GM21529 (cell line): Measurements from ENCODE around the gene GRIK2.

Experiments
- ATAC-seq: cut with Tn5 transposase; IDR thresholded peaks from one replicate; pipeline ENCODE4 v1.9.1; 2021; ENCODE audit not compliant: unreplicated experiment

GRIK2 gene

GRCh38 chr6:101537753-101538316, 144.3 kb downstream of the GRIK2 start:
- no peak for ATAC-seq

DNA sequence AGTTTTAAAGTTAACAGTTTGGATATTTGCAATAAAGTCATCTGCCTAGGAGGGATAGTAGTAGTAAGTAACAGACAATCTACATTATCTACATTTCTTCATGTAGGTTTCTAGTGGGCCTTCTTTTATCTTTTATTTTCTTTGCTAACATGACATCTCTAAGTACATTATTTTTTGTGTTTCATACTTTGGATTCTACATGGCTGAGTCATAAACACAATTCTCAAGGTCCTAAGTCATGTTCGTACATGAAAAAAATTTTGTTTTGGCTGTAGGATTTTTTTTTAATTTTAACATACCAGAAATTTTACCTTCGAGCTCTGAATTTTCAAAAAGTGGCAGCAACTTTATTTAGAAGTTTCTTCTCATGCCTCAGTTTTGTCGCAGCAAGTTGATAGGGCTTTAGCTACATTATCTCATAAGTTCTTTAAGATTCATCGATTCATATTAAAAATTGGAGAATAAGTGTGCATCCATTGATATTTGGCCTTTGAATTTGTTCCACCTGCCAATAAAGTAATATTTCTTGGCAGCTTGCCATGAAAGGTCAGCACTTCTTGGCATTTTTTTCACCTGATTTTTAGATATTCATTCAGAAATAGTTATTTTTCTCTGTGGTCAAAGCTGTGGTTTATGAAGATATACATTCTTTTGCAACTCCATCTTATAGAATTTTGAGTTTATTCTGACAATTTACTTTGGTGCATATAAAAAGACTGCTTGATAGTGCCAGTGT, 146.2 kb downstream of the GRIK2 start:
- no peak for ATAC-seq

DNA sequence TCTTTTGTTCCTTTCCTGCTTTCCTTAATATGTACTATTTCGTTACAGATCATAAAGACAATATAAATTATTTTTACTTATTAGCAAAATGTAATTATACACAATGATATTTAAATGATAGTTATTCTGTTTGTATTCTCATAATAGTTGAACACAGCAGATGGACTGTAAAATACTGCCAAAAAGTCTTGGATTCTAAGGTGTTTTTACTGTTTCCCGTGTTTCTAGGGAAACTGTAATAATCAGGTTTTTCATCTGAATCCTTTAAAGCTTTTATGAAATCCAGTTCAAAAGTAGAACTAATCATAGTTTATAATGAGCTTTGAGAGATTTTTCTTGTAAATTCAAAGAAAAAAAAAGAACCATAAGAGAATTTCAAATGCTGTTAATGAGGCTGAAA, 148.4 kb downstream of the GRIK2 start:
- no peak for ATAC-seq

GRCh38 chr6:101543796-101544195, 150.3 kb downstream of the GRIK2 start:
- no peak for ATAC-seq

DNA sequence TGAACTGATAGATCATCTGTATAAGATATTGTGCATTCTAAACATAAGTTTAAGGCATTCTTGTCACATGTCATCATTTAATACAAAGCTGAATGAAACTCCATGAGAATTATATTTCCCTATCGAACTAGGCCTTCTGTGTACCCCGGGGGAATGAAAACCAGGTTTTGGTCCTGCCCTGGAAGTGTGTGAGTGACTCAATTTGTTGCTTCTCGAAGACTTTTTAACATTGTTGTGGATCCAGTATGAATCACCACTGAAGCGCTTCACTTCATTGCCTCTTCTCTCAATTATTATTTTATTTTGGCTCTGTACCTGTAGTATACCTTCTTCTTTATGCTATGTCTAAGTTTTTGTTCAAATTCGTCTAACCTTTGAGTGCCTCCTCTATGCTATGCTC, 150.8 kb downstream of the GRIK2 start:
- ATAC-seq, result no peak

DNA sequence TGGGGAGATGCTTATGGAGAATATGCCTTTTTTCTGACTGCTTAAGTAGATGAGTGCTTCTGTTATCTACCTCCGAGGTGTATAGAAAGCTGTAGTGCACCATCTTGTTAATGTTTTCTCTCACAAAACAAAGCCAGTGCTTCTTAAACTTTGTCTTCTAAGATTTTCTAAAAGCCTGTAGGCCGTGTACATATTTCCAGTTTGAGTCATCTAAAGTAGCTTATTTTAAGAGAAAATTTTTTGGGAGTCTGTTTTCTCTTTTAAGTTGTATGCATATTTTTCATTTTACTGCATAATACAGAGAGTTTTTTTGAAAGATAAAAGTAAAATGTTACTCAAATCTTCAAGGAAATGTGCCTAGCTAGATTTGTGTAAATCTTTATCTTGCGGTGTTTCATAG, 151.7 kb downstream of the GRIK2 start:
- ATAC-seq, result no peak

DNA sequence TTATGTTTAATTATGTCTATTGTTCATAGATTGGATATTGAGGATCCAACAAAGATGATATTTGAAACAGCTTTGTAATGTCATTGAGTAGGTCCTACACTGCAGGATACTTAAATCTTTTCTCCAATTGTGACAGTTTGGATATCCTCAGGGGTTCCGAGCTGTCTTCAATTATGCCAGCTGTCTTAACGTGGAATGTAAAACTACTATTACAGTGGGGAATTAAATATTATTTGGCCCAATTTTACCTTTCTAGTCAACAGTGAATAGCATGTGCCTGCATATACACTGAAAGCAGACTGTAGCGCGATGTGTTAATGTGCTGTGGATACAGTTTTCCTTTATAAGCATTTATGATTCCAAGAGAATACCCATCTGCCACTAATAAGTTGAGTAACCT, 156.9 kb downstream of the GRIK2 start:
- no peak for ATAC-seq

DNA sequence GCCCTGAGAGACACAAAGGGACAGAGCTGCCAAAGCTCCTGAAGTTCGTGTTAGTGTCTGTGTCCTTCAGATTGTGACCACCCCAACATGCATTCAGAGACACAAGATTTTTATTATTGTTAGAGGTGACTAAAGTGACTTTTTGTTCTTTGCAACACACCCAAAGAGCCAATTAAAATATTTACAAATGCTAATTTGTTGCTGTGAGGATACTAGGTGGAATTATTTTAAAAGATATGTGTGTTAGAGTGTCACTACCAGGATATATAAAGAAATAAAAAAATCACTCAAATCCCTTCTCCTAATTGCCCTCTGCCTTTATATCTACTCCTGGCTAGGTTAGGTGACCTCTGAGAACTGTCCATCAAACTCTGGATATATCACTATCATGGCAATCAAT, 160.7 kb downstream of the GRIK2 start:
- ATAC-seq, result no peak

GRCh38 chr6:101558712-101559111, 165.2 kb downstream of the GRIK2 start:
- ATAC-seq, result no peak

DNA sequence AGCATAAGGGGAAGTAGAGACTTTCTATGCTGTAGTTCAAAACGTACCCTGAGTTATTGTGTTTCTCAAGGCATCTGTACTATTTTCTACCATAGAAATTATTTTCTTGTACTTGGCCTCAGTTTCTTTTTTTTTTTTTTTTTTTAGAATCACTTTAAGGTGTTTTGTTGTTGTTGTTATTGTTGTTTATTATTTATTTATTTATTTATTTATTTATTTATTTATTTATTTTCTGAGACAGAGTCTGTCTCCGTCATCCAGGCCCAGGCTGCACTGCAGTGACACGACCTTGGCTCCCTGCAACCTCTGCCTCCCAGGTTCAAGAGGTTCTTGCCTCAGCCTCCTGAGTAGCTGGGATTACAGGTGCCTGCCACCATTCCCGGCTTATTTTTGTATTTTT, 179.1 kb downstream of the GRIK2 start:
- ATAC-seq, result no peak

GRCh38 chr6:101577091-101577490, 183.6 kb downstream of the GRIK2 start:
- no peak for ATAC-seq

- ATAC-seq, result no peak
These were observed 184.8 kb downstream of the GRIK2 start for GRCh38 chr6:101578306-101578705.

GRCh38 chr6:101582792-101583191, 189.3 kb downstream of the GRIK2 start:
- ATAC-seq, result no peak

DNA sequence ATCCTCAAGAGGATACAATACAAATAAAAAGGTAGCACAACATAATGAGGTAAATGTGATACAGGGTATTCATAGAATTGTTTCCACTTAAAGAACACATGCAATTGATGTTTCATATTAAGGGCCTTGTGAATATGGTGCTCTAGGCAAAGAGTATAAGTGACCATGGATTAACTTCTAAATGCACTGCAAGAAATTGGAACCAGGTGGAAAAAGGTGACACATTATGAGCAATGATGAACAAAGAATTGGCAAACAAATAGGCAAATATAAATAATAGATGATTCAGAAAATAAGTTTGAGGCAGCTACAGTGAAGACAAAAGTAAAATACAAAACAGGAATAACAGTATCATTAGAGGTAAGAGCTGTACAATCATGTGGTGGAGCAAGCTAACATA, 192.0 kb downstream of the GRIK2 start:
- no peak for ATAC-seq

DNA sequence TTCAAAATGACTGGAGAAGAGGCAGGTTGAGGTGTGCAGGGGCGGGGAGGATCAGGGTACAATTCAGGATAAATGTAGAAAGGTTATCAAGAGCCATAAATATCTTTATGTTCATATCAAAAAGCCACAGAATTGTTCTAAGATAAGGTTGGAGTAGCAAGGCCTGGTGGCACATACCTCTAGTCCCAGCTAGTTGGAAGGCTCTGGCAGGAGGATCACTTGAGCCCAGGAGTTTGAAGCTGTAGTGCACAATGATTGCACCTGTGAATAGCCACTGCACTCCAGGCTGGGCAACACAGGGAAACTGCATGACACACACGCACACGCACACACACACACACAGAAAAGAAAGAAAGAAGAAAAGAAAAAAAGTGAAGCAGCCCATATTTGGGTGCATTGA, 194.8 kb downstream of the GRIK2 start:
- ATAC-seq, result no peak

DNA sequence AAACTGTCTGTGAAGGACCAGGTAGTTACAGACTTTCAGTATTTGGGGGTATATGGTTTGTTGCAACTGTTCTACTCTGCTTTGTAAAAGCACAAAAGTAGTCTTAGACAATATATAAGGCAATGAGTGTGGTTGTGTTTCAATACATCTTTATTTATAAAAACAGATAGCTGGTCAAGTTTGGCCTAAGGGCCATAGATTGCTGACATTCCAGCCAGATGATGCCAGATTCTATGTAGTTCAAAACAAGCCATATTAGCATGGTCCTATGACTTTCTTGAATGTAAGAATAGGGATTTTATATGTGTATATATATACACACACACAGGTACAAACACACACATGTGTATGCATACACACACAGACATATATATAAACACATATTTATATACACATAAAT, 201.8 kb downstream of the GRIK2 start:
- no peak for ATAC-seq

DNA sequence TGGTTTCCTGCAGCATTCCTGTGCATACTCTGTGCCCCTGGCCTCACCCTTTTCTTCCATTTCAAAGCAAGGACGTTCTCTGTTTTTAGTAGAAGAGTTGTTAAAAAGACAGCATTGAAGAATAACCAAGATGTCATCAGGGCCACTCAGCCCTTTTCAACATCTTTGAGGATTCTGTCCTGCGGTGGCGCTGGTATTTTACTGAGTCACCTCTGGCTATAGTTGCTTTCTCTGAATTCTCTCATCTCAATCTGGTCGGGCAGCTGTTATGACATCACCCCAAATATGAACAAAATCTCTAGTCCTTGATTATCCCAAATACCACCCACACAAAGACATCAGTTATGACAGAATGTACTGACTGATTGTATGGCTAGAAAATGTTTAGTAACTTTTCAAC, 204.2 kb downstream of the GRIK2 start:
- no peak for ATAC-seq

DNA sequence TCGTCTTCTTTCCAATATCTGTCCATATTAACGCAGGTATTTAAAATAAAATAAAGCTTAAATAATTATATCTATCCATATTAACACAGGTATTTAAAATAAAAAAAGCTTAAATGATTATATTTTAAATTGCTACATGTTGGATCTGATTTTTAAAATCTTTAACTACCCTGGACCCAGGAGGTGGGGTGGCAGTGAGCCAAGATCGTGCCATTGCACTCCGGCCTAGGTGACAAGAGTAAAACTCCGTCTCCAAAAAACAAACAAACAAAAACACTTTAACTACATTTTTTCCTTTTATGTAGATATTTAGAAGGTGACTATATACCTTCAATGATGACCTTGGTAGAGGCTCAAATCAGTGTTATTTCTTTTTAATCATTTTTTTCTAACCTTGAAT, 211.9 kb downstream of the GRIK2 start:
- ATAC-seq, result no peak

GRCh38 chr6:101605874-101606273, 212.4 kb downstream of the GRIK2 start:
- peak; percentile 70 for ATAC-seq

DNA sequence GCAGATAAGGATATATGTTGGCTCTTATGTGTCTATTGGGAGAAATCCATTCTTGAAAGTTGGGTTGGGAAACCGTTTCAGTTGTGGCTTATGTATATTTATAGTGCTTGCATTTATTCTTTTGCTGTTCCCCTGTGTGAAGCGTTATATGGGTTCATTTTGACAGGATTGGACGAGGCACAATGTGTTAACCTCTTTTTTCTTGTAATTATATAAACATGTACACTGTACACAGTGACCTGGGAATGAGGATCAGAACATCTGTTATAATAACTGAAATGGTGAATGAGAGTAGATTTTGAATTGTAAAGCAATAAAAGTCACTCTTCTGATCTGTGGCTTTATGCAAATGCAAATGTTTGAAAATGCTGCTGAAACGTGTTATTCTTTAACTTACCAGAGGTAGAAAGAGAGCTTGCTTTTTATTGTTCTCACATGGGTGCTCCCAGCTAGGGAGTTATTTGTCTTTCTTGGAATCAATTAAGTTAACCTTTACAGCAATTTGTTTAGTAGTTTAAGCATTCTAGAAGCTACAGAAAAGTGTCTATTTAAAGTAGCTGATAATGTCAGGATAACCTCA, 213.7 kb downstream of the GRIK2 start:
- ATAC-seq, result no peak

DNA sequence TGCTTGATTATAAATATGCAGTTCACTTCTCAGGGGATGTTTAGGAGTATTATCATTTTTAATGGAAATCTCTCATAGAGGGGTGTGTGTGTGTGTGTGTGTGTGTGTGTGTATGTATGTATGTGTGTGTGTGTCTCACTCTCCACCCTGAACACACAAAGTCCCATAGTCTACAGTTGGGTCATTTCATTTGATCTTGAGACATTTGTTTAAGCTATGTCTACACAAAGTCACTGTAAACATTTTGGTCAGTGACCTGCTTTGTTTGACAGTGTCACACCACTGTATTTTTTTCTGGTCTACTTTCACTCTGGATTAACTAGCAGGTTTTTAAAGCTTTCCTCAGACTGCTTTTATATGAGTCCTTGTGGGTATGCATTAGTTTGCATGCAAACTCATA, 215.2 kb downstream of the GRIK2 start:
- ATAC-seq, result no peak

DNA sequence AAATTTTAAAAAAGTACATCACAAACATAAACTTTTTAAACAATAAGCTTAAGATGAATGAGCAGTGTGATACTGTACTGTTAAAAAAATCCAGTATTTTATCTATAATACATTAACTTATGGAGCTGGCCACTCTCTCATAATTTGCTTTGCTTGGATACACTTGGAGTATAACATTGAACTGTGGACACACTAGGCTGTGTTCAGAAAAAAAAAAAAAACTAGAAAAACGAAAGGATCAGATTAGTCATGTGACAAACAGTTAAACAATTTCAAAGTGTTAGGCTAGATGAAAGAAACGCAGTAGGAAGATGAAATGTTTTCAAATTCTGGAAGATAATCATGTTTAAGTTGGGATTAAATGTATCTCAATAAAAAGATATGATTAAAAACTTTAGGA, 220.0 kb downstream of the GRIK2 start:
- ATAC-seq, result no peak

DNA sequence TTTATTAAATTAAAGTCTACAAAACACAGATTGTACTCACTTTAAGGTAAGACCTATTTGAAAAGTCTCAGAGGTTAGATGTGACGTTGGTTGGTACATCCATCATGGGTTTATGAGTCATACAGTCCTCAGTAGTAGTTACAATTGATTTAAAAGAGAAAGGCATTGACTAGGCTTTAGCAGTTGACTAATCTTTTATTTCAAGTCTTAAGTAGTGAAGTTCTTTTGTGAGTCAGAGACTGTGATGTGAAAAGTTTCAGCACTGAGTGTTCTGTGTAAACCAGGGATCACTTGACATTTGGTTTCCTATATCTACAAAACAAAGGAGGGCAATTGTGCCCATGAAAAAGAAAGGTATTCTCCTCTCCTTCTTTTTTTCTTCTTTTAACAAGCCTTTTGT, 221.3 kb downstream of the GRIK2 start:
- ATAC-seq, result no peak
